Melanocyte of skin (primary cell): Measurements from ENCODE around the gene ALG1. TPM values are rescaled to one million over a fixed set of nuclear protein-coding genes. Genes with fewer than 3 reads are reported as not detected.

ENCODE experiments used
- total RNA-seq, 2 donors: library from RNA; depleted of rRNA; stranded (reverse); fragments of >200 nt; gene quantifications; 2 replicates each; pipeline ENCODE4 v1.2.3, GENCODE V29; 2012

Gene ALG1, protein sequence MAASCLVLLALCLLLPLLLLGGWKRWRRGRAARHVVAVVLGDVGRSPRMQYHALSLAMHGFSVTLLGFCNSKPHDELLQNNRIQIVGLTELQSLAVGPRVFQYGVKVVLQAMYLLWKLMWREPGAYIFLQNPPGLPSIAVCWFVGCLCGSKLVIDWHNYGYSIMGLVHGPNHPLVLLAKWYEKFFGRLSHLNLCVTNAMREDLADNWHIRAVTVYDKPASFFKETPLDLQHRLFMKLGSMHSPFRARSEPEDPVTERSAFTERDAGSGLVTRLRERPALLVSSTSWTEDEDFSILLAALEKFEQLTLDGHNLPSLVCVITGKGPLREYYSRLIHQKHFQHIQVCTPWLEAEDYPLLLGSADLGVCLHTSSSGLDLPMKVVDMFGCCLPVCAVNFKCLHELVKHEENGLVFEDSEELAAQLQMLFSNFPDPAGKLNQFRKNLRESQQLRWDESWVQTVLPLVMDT
- 10 to 100 TPM; 45.3 to 47.1 TPM for total RNA-seq

GRCh38 chr16:5071681-5072333 lies at the start of gene ALG1:
Gene ALG1, plus strand, starts transcription at chr16:5071843. Its CDS starts 7 bp downstream, at chr16:5071850.

GRCh38 chr16:5033256-5034166 lies 38.1 kb upstream of the ALG1 start, which contains the start of gene NAGPA:
Gene NAGPA, minus strand, starts transcription at chr16:5033935. Its CDS starts 21 bp downstream, at chr16:5033914.

GRCh38 chr16:5065813-5066212 lies 5.8 kb upstream of the ALG1 start, which contains the start of gene C16orf89:
Gene C16orf89, minus strand, starts transcription at chr16:5065956. Its CDS starts 48 bp downstream, at chr16:5065908.

GRCh38 chr16:5097470-5098220 lies 26.0 kb downstream of the ALG1 start, which contains the start of gene EEF2KMT:
Gene EEF2KMT, minus strand, starts transcription at chr16:5097795. Its CDS starts 56 bp downstream, at chr16:5097739.

Other genes with a start within 250 kb of the ALG1 start
- 10 to 100 TPM; 39.6 to 48.6 TPM for gene GLYR1, start 224.6 kb upstream of the ALG1 start, total RNA-seq
- 10 to 100 TPM; 26.6 to 29.9 TPM for gene UBN1, start 224.4 kb upstream of the ALG1 start, total RNA-seq
- under 1 TPM; under 0.01 to 0.33 TPM for gene PPL, start 134.7 kb upstream of the ALG1 start, total RNA-seq
- gene SEC14L5, start 113.5 kb upstream of the ALG1 start, total RNA-seq = under 1 TPM in 1 of 2 donors, not detected in 1; 0.34 TPM
- 10 to 100 TPM; 23.3 to 35.8 TPM for gene NAGPA, start 37.9 kb upstream of the ALG1 start, total RNA-seq
- gene C16orf89, start 5.9 kb upstream of the ALG1 start, total RNA-seq = not detected
- gene EEF2KMT, start 26.0 kb downstream of the ALG1 start, total RNA-seq = 10 to 100 TPM; 11.0 to 18.3 TPM